ENCODE results near the gene MMP1.
A peak's percentile ranks its signal among the peaks of the same experiment; 100 is the strongest.

MMP1 gene

GRCh38 chr11:102781676-102782075, 16.3 kb downstream of the MMP1 start:
- DNase-seq (ENCODE audit: insufficient read length) (no peak), FAIRE-seq (peak; percentile 51)
- TF ChIP-seq POLR2AphosphoS5 (IDR thresholded peaks at IDR 0.05; ENCODE audit: low read depth, low read length) (no peak), POLR2A (IDR thresholded peaks at IDR 0.05; ENCODE audit: low read depth, low read length) (no peak), TAF1 (IDR thresholded peaks at IDR 0.05; ENCODE audit: borderline replicate concordance, low read depth, low read length) (no peak)

- TF ChIP-seq POLR2AphosphoS5 (IDR thresholded peaks at IDR 0.05; ENCODE audit: low read depth, low read length) (no peak), POLR2A (IDR thresholded peaks at IDR 0.05; ENCODE audit: low read depth, low read length) (no peak), TAF1 (IDR thresholded peaks at IDR 0.05; ENCODE audit: borderline replicate concordance, low read depth, low read length) (no peak)
- no peak for FAIRE-seq
- no peak for DNase-seq (ENCODE audit: insufficient read length)
Observed at GRCh38 chr11:102780491-102780918, 17.5 kb downstream of the MMP1 start, which contains the start of gene MMP10. Gene MMP10 (minus strand): TSS chr11:102780628. CDS start chr11:102780591, 37 bp downstream.

- no peak for FAIRE-seq
- DNase-seq (ENCODE audit: insufficient read length) = no peak
- TF ChIP-seq POLR2AphosphoS5 (IDR thresholded peaks at IDR 0.05; ENCODE audit: low read depth, low read length) (no peak), TAF1 (IDR thresholded peaks at IDR 0.05; ENCODE audit: borderline replicate concordance, low read depth, low read length) (no peak), POLR2A (IDR thresholded peaks at IDR 0.05; ENCODE audit: low read depth, low read length) (no peak)
Observed at GRCh38 chr11:102776454-102776853, 21.5 kb downstream of the MMP1 start.

DNA sequence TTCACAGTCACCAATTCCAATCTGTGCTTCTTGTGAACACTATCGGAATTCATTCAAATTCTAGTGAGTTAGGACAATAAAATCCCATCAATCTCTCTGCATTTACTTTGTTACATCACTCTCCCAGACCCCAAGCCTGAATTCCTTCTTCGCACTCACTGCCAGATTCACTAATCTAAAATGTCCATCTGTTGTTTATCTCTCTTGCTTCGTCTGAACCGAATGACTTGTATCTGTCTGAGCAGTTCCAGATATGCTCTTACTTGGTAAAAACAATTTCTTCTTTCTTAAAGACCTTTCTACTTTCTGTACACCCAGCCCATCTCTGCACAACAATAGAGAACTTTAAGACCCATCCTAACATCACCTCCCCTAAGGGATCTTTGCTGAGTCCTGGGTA, 24.6 kb downstream of the MMP1 start:
- DNase-seq (ENCODE audit: insufficient read length) = no peak
- FAIRE-seq = no peak
- no peak for TF ChIP-seq POLR2A (IDR thresholded peaks at IDR 0.05; ENCODE audit: low read depth, low read length)
- no peak for TF ChIP-seq POLR2AphosphoS5 (IDR thresholded peaks at IDR 0.05; ENCODE audit: low read depth, low read length)
- TF ChIP-seq TAF1 (IDR thresholded peaks at IDR 0.05; ENCODE audit: borderline replicate concordance, low read depth, low read length) = no peak

DNA sequence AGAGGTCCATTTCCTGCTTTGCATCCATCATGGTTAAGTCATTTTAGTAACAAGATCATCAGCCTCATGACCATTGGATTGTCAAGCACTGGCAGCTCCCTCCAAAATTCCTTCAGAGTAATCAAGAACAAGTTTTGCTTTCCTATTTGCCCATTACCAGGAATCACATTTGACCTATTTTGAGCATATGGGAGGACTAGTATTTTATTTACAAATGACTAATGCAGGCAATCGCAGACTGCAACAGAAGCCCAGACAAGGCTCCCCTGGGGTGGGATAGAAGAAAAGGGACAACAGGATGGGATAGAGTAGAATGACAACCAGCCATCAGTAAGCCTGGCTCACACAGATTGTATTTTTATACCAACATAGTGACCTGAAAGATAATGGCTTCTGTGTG, 26.6 kb downstream of the MMP1 start:
- TF ChIP-seq TAF1 (IDR thresholded peaks at IDR 0.05; ENCODE audit: borderline replicate concordance, low read depth, low read length) (no peak), POLR2A (IDR thresholded peaks at IDR 0.05; ENCODE audit: low read depth, low read length) (no peak), POLR2AphosphoS5 (IDR thresholded peaks at IDR 0.05; ENCODE audit: low read depth, low read length) (no peak)
- FAIRE-seq = no peak
- no peak for DNase-seq (ENCODE audit: insufficient read length)

DNA sequence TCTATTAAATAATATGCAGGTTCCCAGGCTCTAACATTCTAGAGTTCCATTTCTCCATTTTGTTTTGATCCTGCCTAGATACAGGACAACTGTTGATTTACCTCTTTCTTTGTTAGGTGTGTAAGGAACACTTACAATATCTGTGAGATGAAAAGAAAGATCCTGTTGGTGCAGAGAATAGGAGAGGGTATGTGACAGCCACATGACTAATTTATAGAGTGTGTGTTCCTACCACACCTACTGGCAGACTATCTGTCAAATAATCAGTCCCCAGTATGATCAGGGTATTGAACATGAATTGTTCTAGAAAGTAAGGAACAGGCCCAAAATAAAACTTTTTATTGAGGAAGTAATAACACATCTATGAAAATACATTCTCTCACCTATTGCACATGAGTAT, 27.8 kb downstream of the MMP1 start:
- FAIRE-seq (no peak), DNase-seq (ENCODE audit: insufficient read length) (no peak)
- TF ChIP-seq TAF1 (IDR thresholded peaks at IDR 0.05; ENCODE audit: borderline replicate concordance, low read depth, low read length) = no peak
- TF ChIP-seq POLR2AphosphoS5 (IDR thresholded peaks at IDR 0.05; ENCODE audit: low read depth, low read length) = no peak
- TF ChIP-seq POLR2A (IDR thresholded peaks at IDR 0.05; ENCODE audit: low read depth, low read length) = no peak

DNA sequence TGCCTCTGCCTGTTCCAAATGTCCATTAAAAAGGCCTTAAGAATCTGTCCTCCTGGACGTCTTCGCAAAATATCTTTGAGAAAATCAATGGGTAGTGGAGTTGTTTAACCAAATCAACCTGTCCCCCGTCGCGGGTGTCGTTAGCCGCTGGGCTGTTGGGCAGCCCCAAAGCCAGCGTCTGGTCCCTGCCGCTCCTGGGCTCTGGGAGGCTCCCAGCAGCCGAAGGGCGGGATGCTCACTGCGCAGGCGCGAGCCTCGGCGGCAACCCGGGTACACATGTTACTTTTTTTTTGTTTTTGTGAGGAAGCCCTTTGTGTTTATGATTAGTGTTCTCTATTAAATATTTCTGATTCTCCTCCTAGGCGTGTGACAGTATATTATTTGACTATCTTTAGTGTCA, 30.2 kb downstream of the MMP1 start:
- no peak for DNase-seq (ENCODE audit: insufficient read length)
- no peak for FAIRE-seq
- TF ChIP-seq POLR2AphosphoS5 (IDR thresholded peaks at IDR 0.05; ENCODE audit: low read depth, low read length) = no peak
- no peak for TF ChIP-seq POLR2A (IDR thresholded peaks at IDR 0.05; ENCODE audit: low read depth, low read length)
- no peak for TF ChIP-seq TAF1 (IDR thresholded peaks at IDR 0.05; ENCODE audit: borderline replicate concordance, low read depth, low read length)

- TF ChIP-seq POLR2AphosphoS5 (IDR thresholded peaks at IDR 0.05; ENCODE audit: low read depth, low read length) (no peak), TAF1 (IDR thresholded peaks at IDR 0.05; ENCODE audit: borderline replicate concordance, low read depth, low read length) (no peak), POLR2A (IDR thresholded peaks at IDR 0.05; ENCODE audit: low read depth, low read length) (no peak)
- FAIRE-seq (no peak), DNase-seq (ENCODE audit: insufficient read length) (no peak)
Observed at GRCh38 chr11:102763440-102763839, 34.5 kb downstream of the MMP1 start.

DNA sequence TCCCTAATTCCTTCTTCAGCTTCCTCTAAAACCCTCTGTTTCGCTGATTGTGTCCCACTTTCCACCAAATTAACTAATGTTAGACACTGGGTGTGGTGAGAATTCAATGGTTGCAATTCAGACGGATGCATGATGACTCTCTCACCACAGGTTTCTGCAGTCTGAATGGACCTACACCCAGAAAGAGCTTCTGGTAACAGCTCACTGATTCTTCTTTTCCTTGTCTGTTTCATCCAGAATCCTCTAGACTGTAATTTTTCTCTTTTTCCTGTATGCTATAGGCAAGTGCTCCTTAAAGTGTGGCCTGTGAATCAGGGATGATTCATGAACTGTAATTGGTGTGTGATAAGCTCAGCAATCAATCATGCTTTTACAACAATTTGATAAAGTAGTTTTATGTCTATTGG, 35.6 kb downstream of the MMP1 start:
- no peak for FAIRE-seq
- no peak for TF ChIP-seq POLR2A (IDR thresholded peaks at IDR 0.05; ENCODE audit: low read depth, low read length)
- TF ChIP-seq POLR2AphosphoS5 (IDR thresholded peaks at IDR 0.05; ENCODE audit: low read depth, low read length) = no peak
- no peak for TF ChIP-seq TAF1 (IDR thresholded peaks at IDR 0.05; ENCODE audit: borderline replicate concordance, low read depth, low read length)
- no peak for DNase-seq (ENCODE audit: insufficient read length)

DNA sequence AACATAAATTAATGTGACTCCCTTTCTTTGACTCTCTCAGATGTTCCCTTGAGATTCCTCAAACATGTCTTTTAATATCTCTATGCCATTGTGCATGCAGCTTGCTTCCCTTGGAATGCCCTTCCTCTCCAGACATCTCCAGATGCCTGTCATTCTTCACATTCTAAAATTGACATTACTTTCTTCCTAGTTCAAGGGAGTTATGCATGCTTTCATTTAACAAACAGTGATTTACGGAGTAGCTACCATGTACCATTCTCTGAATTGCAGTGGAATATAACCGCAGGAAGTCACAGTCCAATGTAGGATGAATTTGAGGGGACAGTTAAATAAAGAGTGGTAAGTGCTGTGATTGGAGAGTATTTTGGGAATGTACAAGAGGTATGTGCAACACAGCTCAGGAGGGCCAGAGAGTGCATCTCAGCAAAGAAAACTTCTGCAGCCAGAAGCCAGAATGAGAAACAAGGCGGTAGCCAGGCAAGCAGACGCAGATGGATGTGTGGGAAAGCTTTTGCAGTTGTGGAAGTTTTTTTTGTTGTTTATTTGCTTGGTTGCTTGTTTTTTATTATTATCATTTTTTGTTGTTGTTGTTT, 36.2 kb downstream of the MMP1 start:
- FAIRE-seq (no peak), DNase-seq (ENCODE audit: insufficient read length) (no peak)
- TF ChIP-seq TAF1 (IDR thresholded peaks at IDR 0.05; ENCODE audit: borderline replicate concordance, low read depth, low read length) (no peak), POLR2A (IDR thresholded peaks at IDR 0.05; ENCODE audit: low read depth, low read length) (no peak), POLR2AphosphoS5 (IDR thresholded peaks at IDR 0.05; ENCODE audit: low read depth, low read length) (no peak)

DNA sequence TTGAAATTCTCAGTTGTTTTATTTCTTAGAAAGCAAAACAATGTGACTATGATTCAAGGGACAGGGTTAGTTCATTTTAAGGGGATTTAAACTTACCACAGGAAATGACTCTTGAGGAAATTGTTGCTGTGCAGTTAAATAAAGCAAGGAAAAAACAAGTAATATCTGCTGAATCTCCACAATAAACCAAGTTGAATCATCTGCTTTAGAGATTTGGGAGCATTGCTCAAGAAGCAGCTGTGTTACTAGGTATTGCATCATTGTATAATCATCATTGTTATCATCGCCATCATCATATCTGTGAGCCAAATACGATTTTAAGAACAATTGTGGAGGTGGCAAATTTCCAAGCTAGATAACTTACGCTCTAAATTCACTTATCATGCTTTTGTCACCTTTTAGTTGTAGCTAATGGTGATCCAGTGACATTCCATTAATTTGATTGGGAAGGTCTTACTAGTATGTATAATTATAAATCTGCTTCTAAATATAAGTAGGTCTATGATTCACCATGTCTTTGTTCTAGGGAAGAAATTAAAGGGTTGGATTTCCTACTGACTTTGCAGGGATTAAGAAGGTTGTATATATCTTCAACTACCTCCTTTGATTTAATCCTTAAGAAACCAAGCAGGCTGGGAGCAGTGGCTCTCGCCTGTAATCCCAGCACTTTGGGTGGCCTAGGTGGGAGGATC, 37.5 kb downstream of the MMP1 start:
- no peak for DNase-seq (ENCODE audit: insufficient read length)
- TF ChIP-seq POLR2AphosphoS5 (IDR thresholded peaks at IDR 0.05; ENCODE audit: low read depth, low read length) (no peak), POLR2A (IDR thresholded peaks at IDR 0.05; ENCODE audit: low read depth, low read length) (no peak), TAF1 (IDR thresholded peaks at IDR 0.05; ENCODE audit: borderline replicate concordance, low read depth, low read length) (no peak)
- FAIRE-seq = no peak

Measured in GM12892 (cell line).